B cell (primary cell): Measurements from ENCODE around the gene RPH3AL.

Source experiments
- CTCF ChIP-seq: fragments of 200-600 bp; IDR thresholded peaks from one replicate; pipeline ENCODE4 v1.8.0; 2022; ENCODE audit warnings: antibody characterized with exemption, mild to moderate bottlenecking
- EZH2 ChIP-seq: IDR thresholded peaks from 2 replicates; pipeline ENCODE4 v1.6.1; 2012; ENCODE audit warnings: borderline replicate concordance, low read depth, mild to moderate bottlenecking, moderate library complexity, low read length; ENCODE audit not compliant: insufficient read depth, poor library complexity, severe bottlenecking

GRCh38 chr17:311119-311782 is 41.4 kb downstream of the RPH3AL start:
- no peak for TF ChIP-seq EZH2
- TF ChIP-seq CTCF: no peak
